NCI-H510A treated with DMSO at 0.1 percent for 48 hours (cell line): ENCODE measurements around the gene LRRC61.

Experiments
- DNase-seq: peaks from one replicate; lab custom pipeline; 2025; lab: John Stamatoyannopoulos, UW

Gene LRRC61

DNA sequence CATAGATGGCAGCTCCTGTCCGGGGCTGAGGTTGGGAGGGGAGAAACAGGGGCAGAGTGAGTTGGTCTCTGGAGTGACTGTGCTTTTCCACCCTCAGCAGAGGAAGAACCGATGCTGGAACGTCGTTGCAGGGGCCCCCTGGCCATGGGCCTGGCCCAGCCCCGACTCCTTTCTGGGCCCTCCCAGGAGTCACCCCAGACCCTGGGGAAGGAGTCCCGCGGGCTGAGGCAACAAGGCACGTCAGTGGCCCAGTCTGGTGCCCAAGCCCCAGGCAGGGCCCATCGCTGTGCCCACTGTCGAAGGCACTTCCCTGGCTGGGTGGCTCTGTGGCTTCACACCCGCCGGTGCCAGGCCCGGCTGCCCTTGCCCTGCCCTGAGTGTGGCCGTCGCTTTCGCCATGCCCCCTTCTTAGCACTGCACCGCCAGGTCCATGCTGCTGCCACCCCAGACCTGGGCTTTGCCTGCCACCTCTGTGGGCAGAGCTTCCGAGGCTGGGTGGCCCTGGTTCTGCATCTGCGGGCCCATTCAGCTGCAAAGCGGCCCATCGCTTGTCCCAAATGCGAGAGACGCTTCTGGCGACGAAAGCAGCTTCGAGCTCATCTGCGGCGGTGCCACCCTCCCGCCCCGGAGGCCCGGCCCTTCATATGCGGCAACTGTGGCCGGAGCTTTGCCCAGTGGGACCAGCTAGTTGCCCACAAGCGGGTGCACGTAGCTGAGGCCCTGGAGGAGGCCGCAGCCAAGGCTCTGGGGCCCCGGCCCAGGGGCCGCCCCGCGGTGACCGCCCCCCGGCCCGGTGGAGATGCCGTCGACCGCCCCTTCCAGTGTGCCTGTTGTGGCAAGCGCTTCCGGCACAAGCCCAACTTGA is 48.2 kb downstream of the LRRC61 start:
- no peak for DNase-seq

DNA sequence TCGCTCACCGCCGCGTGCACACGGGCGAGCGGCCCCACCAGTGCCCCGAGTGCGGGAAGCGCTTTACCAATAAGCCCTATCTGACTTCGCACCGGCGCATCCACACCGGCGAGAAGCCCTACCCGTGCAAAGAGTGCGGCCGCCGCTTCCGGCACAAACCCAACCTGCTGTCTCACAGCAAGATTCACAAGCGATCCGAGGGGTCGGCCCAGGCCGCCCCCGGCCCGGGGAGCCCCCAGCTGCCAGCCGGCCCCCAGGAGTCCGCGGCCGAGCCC is 48.8 kb downstream of the LRRC61 start:
- DNase-seq, result no peak

GRCh38 chr7:150372271-150373048 is 49.3 kb downstream of the LRRC61 start:
- DNase-seq, result no peak

DNA sequence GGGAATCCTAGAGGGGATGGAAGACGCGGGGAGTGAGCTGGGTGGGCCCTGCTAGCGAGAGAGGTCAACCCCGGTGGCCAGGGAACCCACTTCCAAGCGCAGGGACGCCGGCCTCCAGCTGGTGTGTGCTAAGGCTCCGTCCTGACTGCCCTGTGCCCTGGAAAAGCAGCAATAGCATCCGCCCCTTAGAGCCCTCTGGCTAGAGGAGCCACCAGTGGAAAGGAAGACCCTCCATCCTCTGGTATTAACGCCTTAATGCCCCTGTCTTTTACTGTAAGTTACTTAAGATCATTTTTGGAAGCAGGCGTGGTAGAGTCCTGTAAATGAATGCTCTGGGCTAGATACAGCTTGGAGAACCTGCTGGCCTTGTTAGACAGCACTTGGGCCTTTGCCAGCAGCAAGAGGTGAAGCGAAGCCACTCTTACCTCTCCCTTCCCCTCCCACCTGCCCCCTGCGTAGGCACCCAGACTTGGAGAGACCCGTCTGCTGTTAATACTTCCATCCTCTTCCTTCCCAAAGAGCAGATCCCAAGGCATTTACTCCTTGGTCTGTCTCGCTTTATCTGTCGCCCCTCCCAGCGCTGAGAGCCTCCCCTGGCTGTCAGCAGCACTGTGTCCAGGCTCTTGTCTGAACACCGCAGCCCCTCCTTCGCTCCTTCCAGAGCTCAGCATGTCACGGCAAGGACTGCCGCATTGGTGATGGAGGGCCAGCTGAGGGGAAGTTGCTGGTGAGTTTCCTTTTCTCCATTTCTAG is 50.1 kb downstream of the LRRC61 start:
- DNase-seq, result peak; percentile 42

- no peak for DNase-seq
These were observed 50.9 kb downstream of the LRRC61 start for GRCh38 chr7:150374026-150374425.

GRCh38 chr7:150374472-150374871 is 51.3 kb downstream of the LRRC61 start:
- DNase-seq, result no peak

DNA sequence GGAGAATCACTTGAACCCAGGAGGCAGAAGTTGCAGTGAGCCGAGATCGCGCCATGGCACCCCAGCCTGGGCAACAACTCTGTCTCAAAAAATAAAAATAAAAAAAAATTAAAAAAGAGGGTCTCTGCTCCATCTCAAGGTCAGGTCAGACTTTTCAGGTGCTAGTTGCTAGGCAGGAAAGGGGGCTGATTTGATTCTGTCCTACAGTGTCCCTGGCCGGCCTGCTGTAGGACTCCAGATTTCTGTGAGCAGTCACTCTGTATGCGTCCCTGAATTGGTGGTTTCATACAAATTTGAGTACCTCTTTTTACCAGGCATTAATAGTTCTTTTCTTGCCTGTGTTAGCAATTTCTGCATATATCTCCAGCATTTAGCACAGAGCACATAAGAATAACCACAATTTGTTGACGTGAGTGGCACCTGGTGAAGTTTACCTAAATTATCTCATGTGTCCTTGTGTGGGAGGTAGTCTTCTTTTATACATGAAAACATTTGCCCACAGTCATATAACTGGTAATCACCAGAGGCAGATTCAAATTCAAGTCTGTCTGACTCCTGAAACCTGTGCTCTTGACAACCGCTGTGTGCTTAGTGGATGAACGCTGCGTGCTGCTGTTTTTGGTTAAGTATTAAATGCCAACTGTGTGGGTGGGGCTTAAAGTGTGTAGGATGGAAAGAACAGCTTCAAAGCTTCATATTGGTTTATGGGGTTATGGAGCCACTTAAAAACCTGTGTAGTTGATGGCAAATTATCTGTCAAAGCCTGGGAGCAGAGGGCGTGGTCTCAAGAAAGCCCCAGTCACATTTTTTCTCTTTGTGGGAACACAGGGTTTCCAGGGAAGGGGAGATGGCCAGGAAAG is 52.7 kb downstream of the LRRC61 start:
- no peak for DNase-seq

- DNase-seq, result no peak
These were observed 53.4 kb downstream of the LRRC61 start for GRCh38 chr7:150376560-150376959.

- DNase-seq, result no peak
These were observed 54.0 kb downstream of the LRRC61 start for GRCh38 chr7:150377196-150377595.

- DNase-seq, result no peak
These were observed 54.5 kb downstream of the LRRC61 start for GRCh38 chr7:150377635-150378034.

DNA sequence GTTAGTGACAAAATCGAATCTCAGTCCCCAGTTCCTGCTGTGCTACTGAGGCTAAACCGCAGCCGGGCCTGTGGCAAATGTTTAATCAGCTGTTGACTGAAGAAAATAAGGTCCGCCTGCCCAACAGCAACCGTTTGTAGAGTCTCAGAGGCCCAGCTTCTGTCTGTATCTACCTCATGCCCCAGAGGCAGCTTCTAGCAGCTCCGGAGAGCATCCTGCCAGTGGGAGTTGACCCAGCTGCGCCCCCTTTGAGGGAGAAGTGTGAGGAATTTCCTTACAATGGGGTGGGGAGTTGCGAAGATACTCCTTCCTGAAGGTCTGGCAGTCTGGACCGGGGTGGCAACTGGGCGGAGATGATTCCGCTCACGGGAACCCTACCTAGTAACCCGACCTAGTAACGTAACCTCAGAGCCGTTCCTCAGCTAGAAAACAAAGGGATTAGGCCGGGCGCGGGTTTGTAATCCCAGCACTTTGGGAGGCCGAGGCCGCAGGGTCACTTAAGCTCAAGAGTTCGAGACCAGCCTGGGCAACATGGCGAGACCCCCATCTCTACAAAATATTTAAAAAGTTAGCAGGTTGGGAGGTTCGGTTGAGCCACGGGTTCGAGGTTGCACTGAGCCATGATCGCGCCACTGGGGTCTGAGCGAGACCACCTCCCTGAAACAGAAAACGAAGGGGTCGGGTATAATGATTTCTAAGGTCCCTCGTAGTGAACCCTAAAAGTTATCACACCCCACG is 55.1 kb downstream of the LRRC61 start:
- DNase-seq, result peak; percentile 85

- DNase-seq, result peak; percentile 80
These were observed 55.8 kb downstream of the LRRC61 start, which contains the start of gene ZNF775 for GRCh38 chr7:150378853-150379440. Gene ZNF775, plus strand, starts transcription at chr7:150379330. Its CDS starts 9,141 bp downstream, at chr7:150388471.

GRCh38 chr7:150379441-150380379 is 56.6 kb downstream of the LRRC61 start:
- DNase-seq, result peak; percentile 9

GRCh38 chr7:150380463-150380862 is 57.3 kb downstream of the LRRC61 start:
- DNase-seq, result no peak

DNA sequence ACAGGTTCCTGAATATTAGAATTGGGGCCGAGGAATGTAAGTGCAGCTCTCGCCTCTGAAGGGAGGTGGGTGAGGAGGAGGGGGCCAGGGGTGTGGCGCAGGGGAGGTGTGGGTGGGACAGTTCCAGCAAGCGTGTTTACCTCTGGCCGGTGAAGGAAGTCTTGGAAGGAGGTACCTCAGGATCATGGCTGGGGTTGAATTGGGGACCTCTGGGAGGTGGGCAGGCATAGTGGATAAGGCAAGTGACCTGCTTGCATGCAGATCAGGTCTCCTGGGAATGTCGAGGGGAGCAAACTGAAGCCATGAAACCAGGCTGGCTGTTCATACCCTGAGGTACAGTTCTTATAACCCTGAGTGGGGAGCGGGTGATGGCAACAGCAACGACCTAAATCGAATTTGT is 57.9 kb downstream of the LRRC61 start:
- no peak for DNase-seq

DNA sequence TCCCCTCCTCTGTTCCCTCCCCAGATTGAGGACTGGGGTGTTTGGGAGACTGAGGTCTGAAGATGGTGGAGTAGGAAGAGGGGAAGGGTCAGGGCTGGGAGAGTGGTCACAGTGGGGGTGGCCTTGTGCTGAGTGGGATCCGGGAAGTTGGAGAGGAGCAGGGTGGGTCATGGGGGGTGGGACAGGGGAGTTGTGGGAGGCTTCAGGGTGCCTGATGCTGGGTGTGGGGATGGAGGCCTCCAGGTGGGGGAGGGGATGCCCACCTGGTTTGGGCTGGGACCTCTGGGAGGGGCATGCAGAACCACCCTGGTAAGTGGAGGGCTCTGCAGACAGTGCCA is 58.6 kb downstream of the LRRC61 start:
- no peak for DNase-seq

DNA sequence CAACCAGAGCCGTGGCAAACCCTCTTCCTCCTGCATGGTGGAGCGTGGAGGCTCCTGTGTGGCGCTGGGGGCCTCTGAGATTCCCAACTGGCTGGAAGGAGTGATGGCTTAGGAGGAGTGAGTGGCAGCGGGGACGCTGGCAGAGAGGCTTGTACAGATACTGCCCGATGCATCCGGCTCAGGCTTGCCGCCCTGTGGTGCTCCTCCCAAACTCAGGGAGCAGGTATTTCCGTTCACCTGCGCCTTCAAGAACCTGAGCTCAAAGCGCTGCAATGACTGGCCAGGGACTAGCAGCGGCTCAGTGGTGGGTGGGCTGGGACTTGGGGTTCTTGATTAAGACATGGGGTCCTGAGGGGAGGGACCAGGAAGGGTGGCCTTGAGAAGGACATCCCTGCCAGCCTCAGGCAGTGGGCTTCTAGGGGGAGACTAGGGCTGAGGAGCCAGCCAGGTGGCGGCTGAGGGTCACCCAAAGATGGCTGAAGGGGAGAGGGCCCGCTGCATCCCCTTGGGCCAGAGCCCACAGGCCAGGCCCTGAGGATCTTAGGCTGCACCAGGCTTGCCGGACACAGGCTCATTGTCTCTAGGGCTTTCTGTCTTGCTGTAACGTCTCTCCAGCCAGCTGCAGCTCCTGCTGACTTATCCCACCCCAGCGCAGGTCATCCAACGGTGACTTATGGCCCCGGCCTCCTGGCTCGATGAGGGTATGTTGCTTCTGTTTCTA is 59.1 kb downstream of the LRRC61 start:
- DNase-seq, result peak; percentile 32

- no peak for DNase-seq
These were observed 59.7 kb downstream of the LRRC61 start for GRCh38 chr7:150382844-150383225.
